HEK293 (cell line): ENCODE data around the gene ZNF672.

Experiments used
- CTCF ChIA-PET: fragments of 350-600 bp; formaldehyde crosslinking; extraction: SDS; loops from one replicate; lab custom pipeline; 2021; ENCODE audit warnings: antibody characterized with exemption; lab: Yijun Ruan, JAX
- POLR2A ChIA-PET: fragments of 300-600 bp; formaldehyde crosslinking; extraction: SDS; loops from one replicate; lab custom pipeline; 2020; ENCODE audit warnings: antibody characterized with exemption, inconsistent platforms; lab: Yijun Ruan, JAX
- H3K27ac ChIP-seq: fragments of 200-500 bp; sonication (Bioruptor generic); 2 replicates; pipeline ENCODE4 v1.5.1; 2014; ENCODE audit warnings: low read depth, low read length, control low read depth, inconsistent platforms; ENCODE audit errors: extremely low read depth
- H3K36me3 ChIP-seq, 2 experiments: fragments of 200-500 bp in 1 of 2; sonication (Bioruptor generic) in 1 of 2; 1 replicate in 1 of 2; 2 replicates in 1 of 2; pipeline ENCODE4 v1.5.1; 2014 to 2017; ENCODE audit warnings: inconsistent platforms in 2 of 2, low read length in 2 of 2; ENCODE audit not compliant: control insufficient read depth in 2 of 2, insufficient read depth in 1 of 2
- H3K4me1 ChIP-seq: fragments of 200-500 bp; sonication (Bioruptor generic); 2 replicates; pipeline ENCODE4 v1.5.1; 2014; ENCODE audit warnings: mild to moderate bottlenecking, low read length, inconsistent platforms; ENCODE audit not compliant: control insufficient read depth, insufficient read depth
- H3K4me3 ChIP-seq: 2 replicates; pipeline ENCODE4 v1.5.1; 2011; ENCODE audit warnings: low read depth, mild to moderate bottlenecking, control low read depth, low read length, moderate library complexity
- H3K9me3 ChIP-seq: fragments of 200-500 bp; sonication (Bioruptor generic); 2 replicates; pipeline ENCODE4 v1.5.1; 2014; ENCODE audit warnings: low read depth, low read length, inconsistent platforms; ENCODE audit not compliant: control insufficient read depth, insufficient read depth
- KLF8 ChIP-seq: fragments of 450-650 bp; formaldehyde crosslinking; IDR thresholded peaks from 2 replicates; pipeline ENCODE4 v1.5.1; 2016; ENCODE audit warnings: missing biosample characterization, missing genetic modification characterization
- REST ChIP-seq: fragments of 450-650 bp; formaldehyde crosslinking; IDR thresholded peaks from 2 replicates; pipeline ENCODE4 v1.5.1; 2016; ENCODE audit warnings: missing biosample characterization, missing genetic modification characterization
- ZBTB44 ChIP-seq: fragments of 450-650 bp; IDR thresholded peaks from 2 replicates; pipeline ENCODE4 v1.5.1; 2018; ENCODE audit warnings: missing biosample characterization, mild to moderate bottlenecking, missing genetic modification characterization
- ZEB2 ChIP-seq: fragments of 450-650 bp; formaldehyde crosslinking; IDR thresholded peaks from 2 replicates; pipeline ENCODE4 v1.5.1; 2016; ENCODE audit warnings: missing biosample characterization, missing genetic modification characterization
- ZFHX2 ChIP-seq: fragments of 450-650 bp; formaldehyde crosslinking; conservative IDR thresholded peaks from 2 replicates; pipeline ENCODE4 v1.5.1; 2016; ENCODE audit warnings: missing biosample characterization, missing genetic modification characterization
- ZNF121 ChIP-seq: fragments of 450-650 bp; formaldehyde crosslinking; IDR thresholded peaks from 2 replicates; pipeline ENCODE4 v1.5.1; 2016; ENCODE audit warnings: missing biosample characterization, missing genetic modification characterization
- ZNF148 ChIP-seq: fragments of 450-650 bp; formaldehyde crosslinking; IDR thresholded peaks from 2 replicates; pipeline ENCODE4 v1.5.0; 2017; ENCODE audit warnings: missing biosample characterization, missing genetic modification characterization, borderline replicate concordance
- ZNF2 ChIP-seq: fragments of 450-650 bp; formaldehyde crosslinking; IDR thresholded peaks from 2 replicates; pipeline ENCODE4 v1.5.1; 2016; ENCODE audit warnings: missing biosample characterization, missing genetic modification characterization
- ZNF266 ChIP-seq: fragments of 450-650 bp; formaldehyde crosslinking; IDR thresholded peaks from 2 replicates; pipeline ENCODE4 v1.5.1; 2016; ENCODE audit warnings: missing biosample characterization, missing genetic modification characterization, low read depth
- ZNF37A ChIP-seq: fragments of 450-650 bp; IDR thresholded peaks from 2 replicates; pipeline ENCODE4 v1.5.1; 2018; ENCODE audit warnings: missing biosample characterization, missing genetic modification characterization
- ZNF423 ChIP-seq: fragments of 450-650 bp; formaldehyde crosslinking; IDR thresholded peaks from 2 replicates; pipeline ENCODE4 v1.5.1; 2016; ENCODE audit warnings: missing biosample characterization, missing genetic modification characterization
- ZNF488 ChIP-seq: fragments of 450-650 bp; formaldehyde crosslinking; IDR thresholded peaks from 2 replicates; pipeline ENCODE4 v1.5.1; 2016; ENCODE audit warnings: missing biosample characterization, missing genetic modification characterization
- ZNF518A ChIP-seq: fragments of 450-650 bp; formaldehyde crosslinking; conservative IDR thresholded peaks from 2 replicates; pipeline ENCODE4 v1.5.1; 2016; ENCODE audit warnings: low read depth, missing biosample characterization, missing genetic modification characterization
- ZNF544 ChIP-seq: fragments of 450-650 bp; formaldehyde crosslinking; IDR thresholded peaks from 2 replicates; pipeline ENCODE4 v1.5.0; 2017; ENCODE audit warnings: missing biosample characterization, missing genetic modification characterization
- ZNF548 ChIP-seq: fragments of 450-650 bp; formaldehyde crosslinking; IDR thresholded peaks from 2 replicates; pipeline ENCODE4 v1.5.1; 2016; ENCODE audit warnings: missing biosample characterization, missing genetic modification characterization
- ZNF561 ChIP-seq: fragments of 450-650 bp; IDR thresholded peaks from 2 replicates; pipeline ENCODE4 v1.5.1; 2018; ENCODE audit warnings: missing biosample characterization, missing genetic modification characterization, borderline replicate concordance
- ZNF701 ChIP-seq: fragments of 450-650 bp; formaldehyde crosslinking; IDR thresholded peaks from 2 replicates; pipeline ENCODE4 v1.5.1; 2016; ENCODE audit warnings: missing biosample characterization, missing genetic modification characterization
- ZNF791 ChIP-seq: fragments of 450-650 bp; formaldehyde crosslinking; IDR thresholded peaks from 2 replicates; pipeline ENCODE4 v1.5.1; 2016; ENCODE audit warnings: missing biosample characterization, missing genetic modification characterization

Gene ZNF672

GRCh38 chr1:248824301-248824700 is 13.7 kb upstream of the ZNF672 start (continued):
- no peak for TF ChIP-seq ZBTB44 (tag by site-specific recombination)
- TF ChIP-seq ZNF266 (tag by site-specific recombination): no peak
- no peak for TF ChIP-seq ZNF121
- no peak for TF ChIP-seq REST (tag by site-specific recombination)
- no peak for TF ChIP-seq ZNF548 (tag by site-specific recombination)
- TF ChIP-seq ZNF423 (tag by site-specific recombination): no peak
- no peak for TF ChIP-seq ZNF544 (tag by site-specific recombination)
- TF ChIP-seq ZNF488 (tag by site-specific recombination): no peak
- TF ChIP-seq ZNF37A (tag by site-specific recombination): no peak

GRCh38 chr1:248824701-248825100 is 13.3 kb upstream of the ZNF672 start:
- H3K36me3 ChIP-seq: peaks cover 0 to 42% of the 10 kb centered on the region in 2 experiments; a peak in 1 of 3 replicates
- H3K4me1 ChIP-seq: no peaks in the 10 kb centered on the region
- no peak overlapping the region for H3K27ac ChIP-seq
- no peaks in the 10 kb centered on the region for H3K9me3 ChIP-seq
- ChIA-PET POLR2A (interaction anchor here (3.0 kb wide), 1 partner anchor 14 kb away, joined by 19 read pairs; the partner anchor contains the start of gene ZNF672), CTCF (no interaction called here)
- peak overlapping the region; percentile 65; the same call in 1 of the 2 replicates for H3K4me3 ChIP-seq
- TF ChIP-seq KLF8 (no peak), ZNF791 (tag by site-specific recombination) (no peak), ZNF2 (tag by site-specific recombination) (no peak), ZEB2 (tag by site-specific recombination) (no peak), ZBTB44 (tag by site-specific recombination) (no peak)

- CTCF ChIA-PET: no interaction called here
- no peaks in the 10 kb centered on the region for H3K4me1 ChIP-seq
- H3K4me3 ChIP-seq: peak overlapping the region; percentile 65
- POLR2A ChIA-PET: interaction anchor here (3.0 kb wide), 1 partner anchor 13 kb away, joined by 19 read pairs; the partner anchor contains the start of gene ZNF672
- H3K27ac ChIP-seq: no peak overlapping the region
- H3K36me3 ChIP-seq: peaks cover 0 to 39% of the 10 kb centered on the region in 2 experiments; a peak in 1 of 3 replicates
- no peaks in the 10 kb centered on the region for H3K9me3 ChIP-seq
- no peak for TF ChIP-seq ZNF148 (tag by site-specific recombination)
- no peak for TF ChIP-seq ZNF561
- no peak for TF ChIP-seq ZNF518A
- TF ChIP-seq ZFHX2 (tag by site-specific recombination): no peak
- TF ChIP-seq ZNF701 (tag by site-specific recombination): no peak
These were observed 12.9 kb upstream of the ZNF672 start for GRCh38 chr1:248825136-248825535.
